Measurements from ENCODE around the gene MAP9. TPM values are rescaled to one million over a fixed set of nuclear protein-coding genes. Genes with fewer than 3 reads are reported as not detected.
"Not testable (repeated sequence)": the region's sequence is repeated elsewhere in the genome, so short reads cannot be mapped to it uniquely, and the experiment has no call there.

MAP9 gene
- total RNA-seq (2014; rRNA removed) = 2.9 and 3.3 TPM in 2 replicates
- polyA plus RNA-seq (2012) = 1.2 TPM

DNA sequence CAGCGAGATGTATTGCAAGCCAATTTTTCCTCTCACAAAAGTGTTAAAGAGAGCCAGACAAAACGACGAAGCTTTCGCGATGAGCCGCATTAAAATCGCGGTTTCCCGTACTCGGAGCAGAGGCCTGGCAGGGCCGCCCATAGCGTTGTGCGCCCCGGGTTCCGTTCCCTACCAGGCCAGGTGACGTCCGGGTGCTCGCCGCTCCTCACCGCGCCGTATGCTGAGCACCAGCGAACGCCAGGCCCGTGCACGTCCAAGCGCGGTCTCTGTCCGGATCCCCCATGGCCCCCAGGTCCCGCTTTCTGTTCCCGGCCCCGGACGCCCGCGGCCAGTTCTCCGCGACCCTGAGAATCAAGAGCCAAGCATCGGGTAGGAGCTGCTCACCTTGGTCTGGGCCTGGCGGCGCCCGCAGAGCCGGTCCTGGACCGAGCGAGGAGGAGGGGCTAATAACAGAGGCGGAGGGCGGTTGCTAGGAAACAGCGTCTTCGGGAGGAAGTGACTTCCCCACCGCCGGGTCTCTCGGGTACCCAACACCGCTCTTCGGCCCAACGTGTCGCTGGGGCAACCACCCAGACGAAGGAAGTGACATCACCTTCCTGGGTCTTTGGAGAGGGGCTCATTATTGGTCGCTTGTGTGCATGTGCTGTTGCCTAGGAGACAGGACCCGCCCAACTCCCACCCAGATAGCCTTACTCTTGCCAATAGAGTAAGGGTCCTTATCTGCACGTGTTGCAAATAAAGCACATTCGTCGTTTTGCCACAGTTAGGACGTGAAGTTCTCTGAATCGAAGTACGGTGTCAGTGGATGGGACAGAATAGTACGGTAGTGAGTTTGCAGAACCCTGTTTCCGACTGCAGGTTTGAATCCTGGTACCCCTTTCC, at the start of gene MAP9:
MAP9 (minus strand) TSS at position 579 of the 882 bp plus-strand sequence. CDS start 1,115 bp downstream, outside the sequence.
- peak; percentile 82 for DNase-seq (ENCODE audit: low read depth)

- not testable (repeated sequence) for DNase-seq (ENCODE audit: low read depth)
Observed at GRCh38 chr4:155424778-155425177, 48.0 kb upstream of the MAP9 start.

DNA sequence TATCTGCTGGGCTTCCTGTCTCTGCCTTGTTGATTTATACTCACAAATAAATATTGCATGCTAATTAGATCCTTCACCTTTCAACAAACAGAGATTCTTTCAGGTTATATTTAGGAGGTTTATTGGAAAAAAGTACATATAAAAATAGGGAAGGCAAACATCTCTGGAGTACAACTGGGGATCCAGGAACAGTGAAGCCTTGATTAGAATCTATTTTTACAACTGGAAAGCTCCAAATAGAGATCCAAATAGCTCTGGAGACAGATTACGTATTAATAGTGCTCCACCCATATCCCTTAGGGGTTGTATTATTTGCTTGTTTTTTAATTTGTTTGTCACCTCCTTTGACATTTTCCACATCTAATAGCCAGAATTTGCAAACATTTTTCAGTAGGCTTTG, 46.9 kb upstream of the MAP9 start:
- no peak for DNase-seq (ENCODE audit: low read depth)

DNA sequence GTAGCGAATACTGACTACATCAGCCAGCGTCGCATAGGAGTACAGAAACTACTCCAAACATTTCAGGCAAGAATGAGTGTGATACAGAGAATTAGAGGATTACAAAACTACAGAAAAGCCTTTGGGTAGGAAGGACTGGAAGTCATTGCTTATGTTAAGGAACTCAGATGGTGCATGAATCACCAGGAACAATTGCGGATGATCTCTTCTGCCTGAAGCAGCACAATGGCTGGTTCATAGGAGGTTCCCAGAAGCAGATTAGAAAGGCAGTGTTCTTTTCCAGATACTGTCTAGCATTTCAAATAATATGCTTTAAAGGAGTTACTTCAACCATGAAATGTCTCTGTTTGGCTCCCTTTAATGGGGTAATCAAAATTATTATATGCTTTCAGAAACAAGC, 42.5 kb upstream of the MAP9 start:
- no peak for DNase-seq (ENCODE audit: low read depth)

DNA sequence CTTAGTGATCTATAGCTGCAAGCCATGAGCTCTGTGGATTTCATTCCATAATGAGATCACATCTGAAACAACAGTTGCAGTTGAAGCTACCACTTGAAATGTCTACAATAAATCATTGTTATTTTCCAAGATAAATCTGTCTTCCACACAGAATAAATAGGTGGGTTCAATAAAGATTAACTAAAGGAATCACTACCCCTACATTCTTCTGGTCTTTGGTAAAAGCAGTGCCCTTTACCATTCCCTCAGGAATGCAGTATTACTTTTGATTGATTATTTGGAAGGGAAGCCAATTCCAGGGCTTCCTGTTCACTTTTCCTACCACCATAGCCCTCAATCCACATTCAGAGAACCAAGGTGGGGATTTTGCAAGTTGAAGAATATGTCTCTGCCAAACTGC, 38.9 kb upstream of the MAP9 start:
- DNase-seq (ENCODE audit: low read depth) = no peak

GRCh38 chr4:155413451-155413850, 36.7 kb upstream of the MAP9 start:
- DNase-seq (ENCODE audit: low read depth) = no peak

- no peak for DNase-seq (ENCODE audit: low read depth)
Observed at GRCh38 chr4:155411546-155411945, 34.8 kb upstream of the MAP9 start.

DNA sequence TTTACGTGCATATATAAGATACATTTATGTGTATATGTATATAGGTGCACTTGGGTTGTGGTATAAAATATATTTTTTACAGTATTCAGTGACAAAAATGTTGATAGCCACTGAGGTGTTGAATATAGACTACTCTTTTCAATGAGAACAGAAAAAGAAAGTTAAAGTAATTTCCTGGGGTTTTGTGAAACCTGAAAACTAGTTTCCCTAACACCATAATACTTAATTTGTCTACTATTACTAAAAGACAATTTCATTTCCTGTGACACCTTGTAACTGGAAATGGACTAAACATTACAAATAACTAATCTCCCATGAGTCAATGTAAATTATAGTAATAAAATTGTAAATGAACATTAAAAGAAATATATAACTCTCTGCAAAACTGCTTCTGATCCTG, 32.0 kb upstream of the MAP9 start:
- DNase-seq (ENCODE audit: low read depth) = no peak

- no peak for DNase-seq (ENCODE audit: low read depth)
Observed at GRCh38 chr4:155407480-155407879, 30.7 kb upstream of the MAP9 start.

GRCh38 chr4:155405059-155405458, 28.3 kb upstream of the MAP9 start:
- no peak for DNase-seq (ENCODE audit: low read depth)

DNA sequence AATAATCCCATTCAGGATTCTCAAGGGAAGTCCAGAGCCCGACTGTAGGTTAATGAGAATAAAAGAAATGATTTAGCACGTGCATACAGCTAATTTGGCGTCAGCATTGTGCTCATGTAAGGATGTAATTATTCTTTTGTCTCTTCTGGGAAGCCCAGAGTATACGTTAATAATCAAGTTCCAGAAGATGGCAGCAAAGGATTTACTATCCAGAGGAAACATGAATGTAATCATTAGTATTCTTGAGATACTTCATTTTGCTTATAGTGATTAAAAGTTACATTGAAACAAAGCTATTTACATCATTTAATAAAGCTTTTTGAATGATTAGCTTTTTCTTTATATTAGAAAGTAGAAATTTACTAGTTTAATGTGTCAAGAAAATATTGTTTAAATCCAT, 27.1 kb upstream of the MAP9 start:
- DNase-seq (ENCODE audit: low read depth) = peak; percentile 22

- no peak for DNase-seq (ENCODE audit: low read depth)
Observed at GRCh38 chr4:155402941-155403340, 26.2 kb upstream of the MAP9 start.

DNA sequence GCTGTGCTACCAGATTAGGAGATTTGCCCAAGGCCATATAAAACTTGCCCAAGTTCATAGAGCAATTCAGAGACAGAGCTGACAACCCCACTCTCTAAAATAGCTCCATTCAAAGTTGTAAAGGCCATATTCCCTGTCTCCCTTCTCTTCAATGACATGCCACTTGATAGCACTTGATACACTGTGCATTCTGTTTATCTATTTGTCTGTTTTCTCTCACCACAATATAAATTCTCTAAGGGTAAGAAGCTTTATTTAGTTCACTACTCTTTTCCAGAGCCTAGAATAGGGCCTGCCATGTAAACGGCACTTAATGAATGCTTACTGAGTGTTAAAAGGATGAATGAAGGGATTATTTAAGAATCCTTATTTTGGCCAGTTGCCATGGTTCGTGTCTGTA, 24.1 kb upstream of the MAP9 start:
- no peak for DNase-seq (ENCODE audit: low read depth)

GRCh38 chr4:155399974-155400697, 23.4 kb upstream of the MAP9 start:
- DNase-seq (ENCODE audit: low read depth) = no peak

DNA sequence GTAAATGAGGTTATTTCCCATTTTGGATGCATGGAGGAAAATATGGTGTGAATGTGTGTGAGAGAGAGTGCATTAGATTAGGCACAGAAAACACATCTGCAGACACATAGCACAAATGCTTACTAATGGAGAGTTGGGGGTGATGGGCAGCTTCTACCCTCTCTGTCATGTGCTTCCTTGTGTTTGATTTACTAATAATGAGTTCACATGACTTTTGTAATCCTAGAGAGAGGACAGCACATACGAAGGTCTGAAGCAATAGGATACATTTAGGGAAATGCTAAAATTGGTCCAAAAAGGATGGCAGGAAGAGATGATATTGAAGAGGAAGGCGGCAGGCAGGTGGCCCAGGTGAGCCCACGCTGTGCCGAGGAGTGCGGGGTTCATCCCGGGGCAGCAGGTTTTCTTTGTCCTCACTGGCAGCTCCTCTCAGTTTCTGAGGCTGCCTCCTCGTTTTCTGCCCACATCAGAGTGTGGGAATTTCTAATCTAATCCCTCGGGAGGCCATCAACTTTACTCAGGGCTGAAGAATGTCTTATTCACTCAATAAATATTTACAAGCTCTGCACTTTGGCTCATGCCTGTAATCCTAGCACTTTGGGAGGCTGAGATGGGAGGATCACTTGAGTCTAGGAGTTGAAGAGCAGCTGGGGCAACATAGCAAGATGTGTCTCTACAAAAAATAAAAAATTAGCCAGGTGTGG, 15.9 kb upstream of the MAP9 start:
- peak; percentile 64 for DNase-seq (ENCODE audit: low read depth)

- no peak for DNase-seq (ENCODE audit: low read depth)
Observed at GRCh38 chr4:155391932-155392331, 15.2 kb upstream of the MAP9 start.

- no peak for DNase-seq (ENCODE audit: low read depth)
Observed at GRCh38 chr4:155388162-155388561, 11.4 kb upstream of the MAP9 start.

DNA sequence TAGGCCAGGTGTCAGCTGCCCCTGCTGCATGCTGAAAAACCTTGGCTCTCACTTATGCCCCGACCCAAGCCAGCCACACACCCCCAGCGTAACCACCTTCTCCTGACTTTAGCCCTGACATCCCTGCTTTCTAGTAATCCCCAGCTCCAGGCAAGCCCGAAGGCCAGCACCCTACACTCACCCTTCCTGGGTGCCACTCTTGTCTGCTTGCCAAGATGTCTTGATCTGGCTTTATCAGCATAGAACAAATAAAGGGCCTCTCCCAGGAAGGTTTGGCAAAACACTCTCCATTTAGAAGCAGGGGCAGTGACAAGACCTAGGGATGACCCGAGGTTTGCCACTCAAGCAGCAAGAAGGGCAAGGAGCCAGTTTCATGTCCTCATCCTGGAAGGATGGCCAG, 6.8 kb upstream of the MAP9 start:
- DNase-seq (ENCODE audit: low read depth) = no peak

GRCh38 chr4:155377276-155377675, 511 bp upstream of the MAP9 start:
- DNase-seq (ENCODE audit: low read depth) = peak; percentile 18

- DNase-seq (ENCODE audit: low read depth) = peak; percentile 7
Observed at GRCh38 chr4:155371432-155372043, 5.2 kb downstream of the MAP9 start.

GRCh38 chr4:155367608-155368007, 9.2 kb downstream of the MAP9 start:
- DNase-seq (ENCODE audit: low read depth) = no peak
